HEK293T (cell line): ENCODE data around the gene GRID1.
"Not testable (repeated sequence)": the region's sequence is repeated elsewhere in the genome, so short reads cannot be mapped to it uniquely, and the experiment has no call there.

ENCODE experiments used
- FOXM1 ChIP-seq: fragments of 450-650 bp; IDR thresholded peaks from 2 replicates; pipeline ENCODE4 v1.6.1; 2017; ENCODE audit warnings: mild to moderate bottlenecking, borderline replicate concordance
- SP1 ChIP-seq: fragments of 450-650 bp; IDR thresholded peaks from 2 replicates; pipeline ENCODE4 v1.6.1; 2017
- TF ChIP-seq, protein P1 (sequence below): fragments of 450-650 bp; IDR thresholded peaks from 2 replicates; pipeline ENCODE4 v1.6.1; 2016

DNA sequence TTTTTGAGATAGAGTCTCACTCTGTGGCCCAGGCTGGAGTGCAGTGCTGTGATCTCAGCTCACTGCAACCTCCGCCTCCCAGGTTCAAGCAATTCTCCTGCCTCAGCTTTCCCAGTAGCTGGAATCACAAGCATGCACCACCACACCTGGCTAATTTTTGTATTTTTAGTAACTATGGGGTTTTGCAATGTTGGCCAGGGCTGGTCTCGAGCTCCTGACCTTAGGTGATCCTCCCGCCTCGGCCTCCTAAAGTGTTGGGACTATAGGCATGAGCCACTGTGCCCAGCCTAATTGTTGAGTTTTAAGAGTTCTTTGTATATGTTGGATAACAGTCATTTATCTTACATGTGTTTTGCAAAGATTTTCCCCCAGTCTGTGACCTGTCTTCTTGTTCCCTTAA, 667.5 kb downstream of the GRID1 start:
- TF ChIP-seq FOXM1, SP1: not testable (repeated sequence)
- TF ChIP-seq, protein P1, sequence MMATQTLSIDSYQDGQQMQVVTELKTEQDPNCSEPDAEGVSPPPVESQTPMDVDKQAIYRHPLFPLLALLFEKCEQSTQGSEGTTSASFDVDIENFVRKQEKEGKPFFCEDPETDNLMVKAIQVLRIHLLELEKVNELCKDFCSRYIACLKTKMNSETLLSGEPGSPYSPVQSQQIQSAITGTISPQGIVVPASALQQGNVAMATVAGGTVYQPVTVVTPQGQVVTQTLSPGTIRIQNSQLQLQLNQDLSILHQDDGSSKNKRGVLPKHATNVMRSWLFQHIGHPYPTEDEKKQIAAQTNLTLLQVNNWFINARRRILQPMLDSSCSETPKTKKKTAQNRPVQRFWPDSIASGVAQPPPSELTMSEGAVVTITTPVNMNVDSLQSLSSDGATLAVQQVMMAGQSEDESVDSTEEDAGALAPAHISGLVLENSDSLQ = not testable (repeated sequence)
